Endometrial microvascular endothelial cells (primary cell): Measurements from ENCODE around the gene EHMT1. TPM values are rescaled to one million over a fixed set of nuclear protein-coding genes. Genes with fewer than 3 reads are reported as not detected.
"Not testable (repeated sequence)": the region's sequence is repeated elsewhere in the genome, so short reads cannot be mapped to it uniquely, and the experiment has no call there.

ENCODE experiments used
- in situ Hi-C: cut with HindIII; loops from 2 replicates; pipeline ENCODE4 v1.10.0; 2017; ENCODE audit warnings: low sequenced_read_pairs, low pct_unique_long_range_greater_than_20kb; ENCODE audit errors: inconsistent ontology term
- total RNA-seq: library from RNA; depleted of rRNA; stranded (reverse); fragments of >200 nt; gene quantifications from one replicate; pipeline ENCODE4 v1.2.3, GENCODE V29; 2015; ENCODE audit errors: inconsistent ontology term

Gene EHMT1
- total RNA-seq, 1 donor from 2014 or later = 69.0 TPM

DNA sequence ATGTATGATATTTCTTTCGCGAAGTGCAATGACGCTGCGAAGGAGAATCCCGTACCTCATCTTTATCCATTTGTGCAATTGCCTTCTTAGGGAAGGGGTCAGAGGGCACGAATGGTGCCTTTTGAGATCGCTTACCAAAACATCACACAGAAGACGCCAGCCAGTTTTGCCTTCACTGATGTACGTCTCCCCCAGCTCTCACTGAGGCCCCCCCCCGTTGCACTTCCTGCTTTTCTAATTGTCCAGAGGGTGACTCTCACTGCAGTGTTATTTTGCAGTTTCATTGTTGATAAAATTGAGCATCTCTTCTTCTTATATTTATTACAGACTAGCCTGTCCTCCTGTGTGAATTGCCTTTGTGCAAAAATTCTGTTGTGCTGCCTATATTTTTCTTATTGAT lies 219.8 kb downstream of the EHMT1 start:
- in situ Hi-C loops = no loop called here

GRCh38 chr9:137843355-137843754 lies 224.6 kb downstream of the EHMT1 start:
- in situ Hi-C loops = no loop called here

DNA sequence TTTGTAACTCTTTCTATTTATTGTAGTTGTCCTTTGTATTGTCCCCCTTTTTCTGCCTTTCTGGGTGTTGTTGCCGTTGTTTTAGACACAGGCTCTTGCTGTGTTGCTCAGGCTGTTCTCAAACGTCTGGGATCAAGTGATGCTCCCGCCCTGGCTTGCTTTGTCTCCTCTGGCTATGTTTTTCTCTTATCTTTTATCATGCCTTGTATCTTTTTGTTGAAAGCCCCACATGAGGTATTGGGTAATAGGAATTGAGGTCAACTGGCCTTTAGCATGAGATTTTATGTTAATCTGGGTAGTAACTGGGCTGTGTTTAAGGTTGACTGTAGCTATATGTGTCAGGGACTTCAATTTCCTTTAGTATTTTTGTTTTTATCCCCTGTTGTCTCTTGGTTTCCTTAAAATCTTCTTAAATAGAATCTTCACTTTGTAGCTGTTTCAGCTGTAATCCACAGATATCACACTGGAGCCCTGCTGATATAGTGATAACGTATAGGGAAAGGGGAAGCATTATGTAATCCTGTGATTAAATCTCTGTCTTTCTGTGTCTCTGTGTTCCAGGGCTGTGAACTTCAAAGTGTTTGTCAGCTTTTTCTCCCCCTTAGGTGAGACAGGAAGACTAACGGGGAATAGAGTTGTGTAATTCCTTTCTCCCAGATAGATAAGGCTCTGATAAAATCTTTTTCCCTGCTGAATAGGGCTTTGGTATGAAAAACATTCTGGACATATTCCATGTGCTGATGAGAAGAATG lies 232.9 kb downstream of the EHMT1 start:
- in situ Hi-C loops = no loop called here

DNA sequence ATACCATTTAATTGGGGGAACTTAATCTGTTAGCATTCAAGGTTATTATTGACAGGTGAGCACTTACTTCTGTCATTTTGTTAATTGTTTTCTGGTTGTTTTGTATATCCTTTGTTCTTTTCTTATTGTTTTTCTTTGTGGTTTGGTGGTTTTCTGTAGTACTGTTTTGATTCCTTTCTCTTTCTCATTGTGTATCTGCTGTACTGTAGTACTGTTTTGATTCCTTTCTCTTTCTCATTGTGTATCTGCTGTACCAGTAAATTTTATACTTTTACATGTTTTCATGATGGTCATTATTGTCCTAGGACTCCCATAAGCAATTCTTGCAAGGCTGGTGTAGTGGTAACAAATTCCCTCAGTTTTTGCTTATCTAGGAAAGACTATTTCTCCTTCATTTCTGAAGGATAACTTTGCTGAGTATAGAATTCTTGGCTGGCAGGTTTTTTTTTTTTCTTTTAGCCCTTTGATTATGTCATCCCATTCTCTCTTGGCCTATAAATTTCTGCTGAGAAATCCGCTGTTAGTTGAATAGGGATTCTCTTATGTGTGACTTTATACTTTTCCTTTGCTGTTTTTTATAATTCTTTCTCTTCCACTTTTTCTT lies 234.7 kb downstream of the EHMT1 start:
- in situ Hi-C loops = no loop called here

- in situ Hi-C loops = no loop called here
Measured at GRCh38 chr9:137860361-137860760, 241.6 kb downstream of the EHMT1 start.

DNA sequence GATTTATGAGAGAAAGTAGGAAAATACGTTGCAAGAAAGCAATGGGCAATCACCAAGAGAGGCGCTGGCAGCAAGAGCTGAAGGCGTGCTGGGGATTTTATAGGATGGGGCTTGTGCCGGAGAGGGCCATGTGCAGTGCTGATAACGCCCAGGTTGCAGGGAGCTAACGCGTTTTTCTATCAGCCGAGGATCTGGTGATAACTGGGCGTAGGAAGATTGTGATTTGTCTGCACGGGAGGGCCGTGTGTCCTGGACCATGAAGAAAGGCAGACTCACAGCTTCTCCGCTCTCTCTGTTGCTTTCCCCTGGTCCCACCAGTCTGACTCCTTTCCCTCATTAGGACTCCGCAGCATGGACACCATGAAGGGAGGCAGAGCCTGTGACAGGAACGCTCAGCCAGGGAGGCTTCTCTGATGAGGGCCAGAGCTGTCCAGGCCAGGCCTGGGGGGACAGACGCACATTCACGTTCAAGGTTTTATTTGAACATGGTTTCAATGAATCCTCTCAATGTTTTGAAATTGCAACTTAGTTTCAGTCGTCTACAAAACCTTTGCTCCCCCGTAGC lies 246.9 kb downstream of the EHMT1 start:
- in situ Hi-C loops = no loop called here

DNA sequence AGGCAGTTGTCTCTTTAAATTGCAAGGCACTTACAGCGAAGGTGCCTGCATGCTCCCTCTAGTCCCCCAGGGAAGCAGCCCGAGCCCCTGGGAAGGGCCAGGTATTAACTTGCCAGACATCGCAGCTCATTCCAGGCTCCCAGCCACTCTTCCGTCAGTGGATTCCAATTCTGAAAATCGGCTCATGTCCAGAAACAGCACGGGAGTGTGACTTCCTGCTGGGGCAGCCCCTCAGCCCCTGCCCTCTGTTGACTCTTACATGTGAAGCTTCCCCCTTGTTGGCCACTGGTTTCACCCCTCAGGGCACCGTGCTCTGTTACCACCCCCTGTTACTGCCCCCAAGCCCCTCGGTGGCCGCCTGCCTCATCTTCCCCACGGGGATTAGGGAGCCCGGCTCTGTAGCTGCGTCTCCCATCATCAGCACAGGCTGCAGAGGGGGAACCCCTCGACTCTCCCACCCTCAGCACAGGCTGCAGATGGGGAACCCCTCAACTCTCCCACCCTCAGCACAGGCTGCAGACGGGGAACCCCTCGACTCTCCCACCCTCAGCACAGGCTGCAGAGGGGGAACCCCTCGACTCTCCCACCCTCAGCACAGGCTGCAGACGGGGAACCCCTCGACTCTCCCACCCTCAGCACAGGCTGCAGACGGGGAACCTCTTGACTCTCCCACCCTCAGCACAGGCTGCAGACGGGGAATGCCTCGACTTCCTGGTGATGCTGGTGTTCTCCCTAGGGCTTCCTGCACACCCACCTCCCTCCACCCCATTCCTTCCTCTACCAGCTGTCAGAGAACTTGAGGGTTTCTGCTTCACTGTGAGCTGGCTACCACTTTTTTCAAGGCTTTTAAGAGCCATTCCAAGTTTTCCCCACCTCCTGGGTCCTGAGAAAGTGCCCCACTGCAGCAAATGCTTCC lies 247.7 kb downstream of the EHMT1 start:
- in situ Hi-C loops = no loop called here

GRCh38 chr9:137870432-137870831 lies 251.6 kb downstream of the EHMT1 start:
- in situ Hi-C loops = no loop called here

- in situ Hi-C loops = no loop called here
Measured at GRCh38 chr9:137872296-137872695, 253.5 kb downstream of the EHMT1 start.

GRCh38 chr9:137873408-137873807 lies 254.6 kb downstream of the EHMT1 start:
- in situ Hi-C loops = no loop called here

DNA sequence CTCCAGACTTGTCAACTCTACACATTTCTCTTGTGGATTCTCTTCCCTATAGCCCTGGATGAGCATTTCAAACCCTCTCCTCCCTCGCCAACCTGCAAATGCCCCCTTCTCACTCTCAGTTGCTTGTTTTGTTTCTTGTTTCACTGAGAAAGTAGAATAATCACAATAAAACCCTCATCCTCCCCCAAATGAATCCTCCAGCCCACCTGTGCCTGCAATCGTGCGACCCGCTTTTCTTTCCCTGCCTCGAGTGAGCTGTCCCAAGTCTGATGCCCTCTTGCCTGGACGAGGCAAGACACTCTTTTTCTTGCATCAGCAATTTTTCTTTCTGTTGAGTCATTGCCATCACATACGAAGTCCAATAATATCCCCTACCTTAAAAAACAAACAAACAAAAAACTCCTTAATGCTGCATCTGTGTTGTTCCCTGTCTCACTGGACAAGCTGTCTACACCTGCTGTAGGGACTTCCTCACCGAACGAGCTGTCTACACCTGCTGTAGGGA lies 255.1 kb downstream of the EHMT1 start:
- in situ Hi-C loops = no loop called here

GRCh38 chr9:137875354-137875753 lies 256.5 kb downstream of the EHMT1 start:
- in situ Hi-C loops = no loop called here

- in situ Hi-C loops = no loop called here
Measured at GRCh38 chr9:137875846-137876245, 257.0 kb downstream of the EHMT1 start.

DNA sequence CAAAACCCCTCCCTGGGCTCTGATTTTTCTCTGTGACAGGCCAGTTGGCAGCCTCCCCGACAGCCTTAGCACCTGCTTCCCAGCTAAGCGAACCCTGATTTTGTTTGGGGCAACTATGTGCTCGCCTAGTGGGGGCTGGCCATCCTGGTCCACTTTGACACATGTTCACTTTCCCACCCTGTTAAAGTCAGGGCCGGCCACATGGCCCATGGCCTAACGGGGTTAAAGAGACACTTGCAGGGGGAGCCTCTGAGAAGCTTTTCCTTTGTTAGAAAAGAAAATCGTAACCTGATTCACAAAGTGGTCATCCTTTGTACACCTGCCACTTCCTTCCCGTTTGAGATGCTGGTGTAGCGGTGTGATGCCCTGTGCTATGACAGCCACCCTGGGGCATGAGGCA lies 257.5 kb downstream of the EHMT1 start:
- in situ Hi-C loops = no loop called here

DNA sequence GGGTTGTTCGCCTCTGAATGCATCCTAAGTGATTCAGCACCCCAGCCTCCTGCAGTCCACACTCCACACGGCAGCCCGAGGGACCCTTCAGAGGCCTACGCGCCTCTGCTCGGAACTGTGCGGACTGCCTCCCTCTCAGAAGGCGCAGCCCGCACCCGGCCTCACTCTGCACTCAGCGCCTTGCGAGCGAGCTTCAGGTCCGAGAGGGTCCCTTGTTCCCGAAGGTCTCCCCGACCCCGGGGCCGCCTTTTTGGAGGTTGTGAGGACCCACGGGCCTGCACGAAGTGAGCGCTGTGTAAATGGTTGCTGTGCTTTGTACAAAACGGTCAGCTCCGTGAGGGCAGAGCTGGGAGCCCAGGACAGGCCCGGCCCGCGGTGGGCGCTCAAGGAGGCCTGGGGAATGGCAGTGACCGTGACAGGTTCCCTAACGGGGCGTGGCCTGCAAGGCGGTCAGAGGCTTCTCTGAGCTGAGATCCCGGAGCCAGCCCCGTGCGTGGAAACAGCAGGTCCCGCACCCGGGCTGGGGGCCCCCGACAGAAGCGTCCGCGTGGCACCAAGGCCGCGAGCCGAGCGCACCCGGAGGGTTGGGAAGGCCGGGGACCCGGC lies 258.1 kb downstream of the EHMT1 start:
- in situ Hi-C loops = no loop called here

GRCh38 chr9:137877506-137878122 lies 258.8 kb downstream of the EHMT1 start, which contains the start of gene CACNA1B:
TSS of gene CACNA1B (plus strand) at chr9:137877782. CDS start at chr9:137877934, 152 bp downstream.
- in situ Hi-C loops = not testable (repeated sequence)

GRCh38 chr9:137878146-137878941 lies 259.5 kb downstream of the EHMT1 start:
- in situ Hi-C loops = no loop called here

GRCh38 chr9:137879052-137879451 lies 260.2 kb downstream of the EHMT1 start:
- in situ Hi-C loops = no loop called here
